WTC11 (cell line): ENCODE measurements around the gene ADAMTS5.

Experiments
- CREM ChIP-seq: sonication (generic); formaldehyde crosslinking; IDR thresholded peaks from 2 replicates; pipeline ENCODE4 v1.8.1; 2022; ENCODE audit warnings: mild to moderate bottlenecking, missing genetic modification reagents, moderate library complexity
- CTCF ChIP-seq: fragments of 200-600 bp; IDR thresholded peaks from 2 replicates; pipeline ENCODE4 v1.8.0; 2022; ENCODE audit warnings: antibody characterized with exemption
- IRF2 ChIP-seq: sonication (generic); formaldehyde crosslinking; IDR thresholded peaks from 2 replicates; pipeline ENCODE4 v1.8.0; 2022; ENCODE audit warnings: low read depth, missing genetic modification reagents, borderline replicate concordance
- MAX ChIP-seq: sonication (generic); formaldehyde crosslinking; IDR thresholded peaks from 2 replicates; pipeline ENCODE4 v1.8.0; 2022; ENCODE audit warnings: mild to moderate bottlenecking, missing genetic modification reagents
- ZNF396 ChIP-seq: fragments of 250-450 bp; sonication (Bioruptor Pico); IDR thresholded peaks from 2 replicates; pipeline ENCODE4 v1.8.0; 2021; ENCODE audit warnings: mild to moderate bottlenecking, moderate library complexity, borderline replicate concordance
- TF ChIP-seq, protein P1 (sequence below): sonication (generic); formaldehyde crosslinking; IDR thresholded peaks from 2 replicates; pipeline ENCODE4 v1.8.0; 2022; ENCODE audit warnings: mild to moderate bottlenecking, missing genetic modification reagents

GRCh38 chr21:26877018-26877417 is 89.9 kb downstream of the ADAMTS5 start:
- TF ChIP-seq CTCF: no peak
- TF ChIP-seq ZNF396 (CRISPR knock-in tag): no peak
- TF ChIP-seq CREM (CRISPR knock-in tag): no peak
- no peak for TF ChIP-seq MAX (CRISPR knock-in tag)
- TF ChIP-seq, protein P1, sequence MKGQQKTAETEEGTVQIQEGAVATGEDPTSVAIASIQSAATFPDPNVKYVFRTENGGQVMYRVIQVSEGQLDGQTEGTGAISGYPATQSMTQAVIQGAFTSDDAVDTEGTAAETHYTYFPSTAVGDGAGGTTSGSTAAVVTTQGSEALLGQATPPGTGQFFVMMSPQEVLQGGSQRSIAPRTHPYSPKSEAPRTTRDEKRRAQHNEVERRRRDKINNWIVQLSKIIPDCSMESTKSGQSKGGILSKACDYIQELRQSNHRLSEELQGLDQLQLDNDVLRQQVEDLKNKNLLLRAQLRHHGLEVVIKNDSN (CRISPR knock-in tag): no peak
- no peak for TF ChIP-seq IRF2 (CRISPR knock-in tag)
